ENCODE data around the gene CACNB1. TPM values are rescaled to one million over a fixed set of nuclear protein-coding genes. Genes with fewer than 3 reads are reported as not detected.

Gene CACNB1
- total RNA-seq, 2 donors from 2014 or later = 2.3 TPM

GRCh38 chr17:39175695-39176093 lies 21.8 kb downstream of the CACNB1 start:
- no peak overlapping the region for H3K27ac ChIP-seq
- H3K36me3 ChIP-seq (replicated peaks in 1 of 2; ENCODE audit: insufficient read depth in 1 of 2, low read depth in 2 of 2) = no peaks in the 10 kb centered on the region
- DNase-seq (no peak), ATAC-seq (no peak)
- H3K4me1 ChIP-seq = peaks cover 24% of the 10 kb centered on the region
- TF ChIP-seq POLR2A (IDR thresholded peaks at IDR 0.05) = no peak
- no peak for TF ChIP-seq CTCF (IDR thresholded peaks at IDR 0.05)
- no peaks in the 10 kb centered on the region for H3K27me3 ChIP-seq
- intact Hi-C loops (cut with DNase I) = no loop called here
- H3K9me3 ChIP-seq = no peaks in the 10 kb centered on the region
- WGBS, 2 donors = 66 to 68% methylated on average over 10 of the region's 10 CpGs
- H3K4me3 ChIP-seq = no peak overlapping the region

GRCh38 chr17:39174920-39175694 lies 22.4 kb downstream of the CACNB1 start:
- Histone ChIP-seq H3K9me3 (no peaks in the 10 kb centered on the region), H3K36me3 (replicated peaks in 1 of 2; ENCODE audit: insufficient read depth in 1 of 2, low read depth in 2 of 2) (no peaks in the 10 kb centered on the region), H3K27me3 (no peaks in the 10 kb centered on the region), H3K4me3 (no peak overlapping the region), H3K27ac (no peak overlapping the region), H3K4me1 (peaks cover 24% of the 10 kb centered on the region)
- TF ChIP-seq POLR2A (IDR thresholded peaks at IDR 0.05) (no peak), CTCF (IDR thresholded peaks at IDR 0.05) (peak; percentile 65 to 81 (median 75))
- WGBS, 2 donors = 42 to 58% methylated on average over 14 to 29 of the region's 35 CpGs
- DNase-seq (peak; percentile 76 to 89 (median 82)), ATAC-seq (peak; percentile 58)
- intact Hi-C loops (cut with DNase I) = no loop called here

GRCh38 chr17:39173526-39174274 lies 23.8 kb downstream of the CACNB1 start:
- intact Hi-C loops (cut with DNase I) = no loop called here
- ATAC-seq = no peak
- H3K4me3 ChIP-seq = no peak overlapping the region
- no peak for DNase-seq
- no peak for TF ChIP-seq CTCF (IDR thresholded peaks at IDR 0.05)
- no peak for TF ChIP-seq POLR2A (IDR thresholded peaks at IDR 0.05)
- H3K36me3 ChIP-seq (replicated peaks in 1 of 2; ENCODE audit: insufficient read depth in 1 of 2, low read depth in 2 of 2) = no peaks in the 10 kb centered on the region
- H3K27me3 ChIP-seq = no peaks in the 10 kb centered on the region
- 63 to 65% methylated on average over 8 to 10 of the region's 10 CpGs for WGBS, 2 donors
- peaks cover 24% of the 10 kb centered on the region for H3K4me1 ChIP-seq
- no peak overlapping the region for H3K27ac ChIP-seq
- no peaks in the 10 kb centered on the region for H3K9me3 ChIP-seq

DNA sequence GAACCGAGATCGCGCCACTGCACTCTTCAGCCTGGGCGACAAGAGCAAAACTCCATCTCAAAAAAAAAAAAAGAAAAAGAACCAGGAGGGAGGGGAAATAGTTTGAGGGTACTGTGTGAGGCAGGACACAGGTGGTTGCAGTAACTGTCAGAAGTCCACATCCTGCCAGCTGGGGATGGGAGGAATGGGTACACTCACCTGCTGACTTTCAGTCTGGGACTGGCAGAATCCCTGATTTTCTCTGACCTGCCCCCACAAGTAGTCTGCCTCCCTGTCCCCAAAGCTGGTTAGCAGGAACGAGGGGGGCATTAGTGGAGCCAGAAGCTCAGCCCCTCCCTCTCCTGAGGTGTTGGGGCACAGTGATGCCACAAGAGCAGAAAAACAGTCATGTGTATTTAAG lies 24.4 kb downstream of the CACNB1 start:
- H3K4me1 ChIP-seq = peaks cover 24% of the 10 kb centered on the region
- no peaks in the 10 kb centered on the region for H3K36me3 ChIP-seq (replicated peaks in 1 of 2; ENCODE audit: insufficient read depth in 1 of 2, low read depth in 2 of 2)
- intact Hi-C loops (cut with DNase I) = no loop called here
- ATAC-seq (no peak), DNase-seq (no peak)
- no peaks in the 10 kb centered on the region for H3K27me3 ChIP-seq
- H3K9me3 ChIP-seq = no peaks in the 10 kb centered on the region
- no peak overlapping the region for H3K27ac ChIP-seq
- TF ChIP-seq POLR2A (IDR thresholded peaks at IDR 0.05) (no peak), CTCF (IDR thresholded peaks at IDR 0.05) (no peak)
- H3K4me3 ChIP-seq = no peak overlapping the region
- WGBS, 2 donors = 73 to 84% methylated on average over 5 of the region's 5 CpGs
